HTERT RPE-1 (cell line): ENCODE measurements around the gene RUNDC1.

ENCODE experiments used
- in situ Hi-C: fragments of 300-500 bp; cut with MboI; formaldehyde crosslinking; loops from 4 replicates; pipeline ENCODE4 v1.14.3; 2020; ENCODE audit warnings: low sequenced_read_pairs

The RUNDC1 gene

DNA sequence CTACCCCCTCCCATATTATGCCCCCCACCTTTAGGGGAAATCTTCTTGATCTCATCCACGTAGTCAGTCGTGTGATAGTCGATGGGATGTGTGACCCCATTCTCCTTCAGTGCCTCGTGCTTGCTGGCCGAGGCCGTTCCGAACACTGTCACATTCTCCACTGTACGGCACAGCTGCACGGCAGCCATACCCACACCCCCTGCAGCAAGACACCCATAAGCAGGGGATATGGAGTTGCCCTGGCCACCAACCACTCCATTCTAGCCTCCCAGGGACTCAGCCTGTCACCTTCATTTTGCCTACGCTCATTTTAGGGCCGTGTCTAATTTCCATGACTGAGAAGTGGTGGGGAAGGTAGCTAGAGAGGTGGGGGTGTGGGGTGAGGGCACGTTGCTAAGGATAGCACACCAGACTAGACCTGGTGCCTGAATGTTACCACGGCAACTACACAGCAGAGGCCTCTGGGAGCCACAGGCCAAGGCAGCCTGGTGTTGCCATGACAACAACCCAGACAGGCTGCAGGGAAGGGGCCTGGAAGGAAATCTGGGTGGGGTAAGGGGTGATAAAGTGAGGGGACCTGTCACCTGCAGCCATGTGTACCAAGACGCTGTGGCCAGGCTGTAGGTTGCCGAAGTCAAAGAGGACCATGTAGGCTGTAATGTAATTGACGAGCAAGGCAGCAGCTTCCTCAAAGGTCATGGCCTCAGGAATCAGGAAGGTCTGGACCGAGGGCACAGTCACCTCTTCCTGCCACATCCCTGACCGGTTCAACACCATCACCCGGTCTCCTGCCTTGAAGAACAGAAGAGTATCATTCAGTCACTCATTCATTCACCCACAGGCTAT is 37.9 kb downstream of the RUNDC1 start:
- in situ Hi-C loops, result no loop called here

- in situ Hi-C loops, result no loop called here
Measured at GRCh38 chr17:43018932-43019331, 38.6 kb downstream of the RUNDC1 start.

- in situ Hi-C loops, result no loop called here
Measured at GRCh38 chr17:43019418-43019817, 39.1 kb downstream of the RUNDC1 start.

DNA sequence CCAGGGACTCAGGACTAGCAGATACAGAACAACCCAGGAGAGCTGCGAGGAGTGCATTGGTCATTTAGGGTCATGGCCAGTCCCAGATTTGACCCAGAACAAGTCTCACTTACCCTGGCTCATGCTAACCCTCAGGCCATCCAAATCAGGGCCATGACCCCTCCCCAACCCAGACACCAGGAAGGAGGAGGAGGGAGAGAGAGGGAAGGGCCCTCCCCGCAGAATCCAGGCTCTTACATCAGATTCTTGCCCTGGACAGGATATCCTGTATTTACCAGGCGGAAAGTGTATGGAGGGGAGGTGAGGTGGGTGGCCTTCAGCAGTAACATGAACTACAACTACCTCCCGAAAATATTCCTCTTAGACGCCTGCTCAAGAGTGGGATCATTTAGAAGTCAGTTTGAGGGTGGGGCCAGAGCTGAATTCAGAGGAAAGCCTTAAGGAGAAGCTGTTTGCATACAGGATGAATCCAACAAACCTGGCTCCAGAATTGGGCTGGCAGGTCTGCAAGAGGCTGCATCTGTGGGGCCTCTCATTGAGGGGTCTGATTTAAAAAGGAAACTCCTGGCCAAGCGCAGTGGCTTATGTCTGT is 39.8 kb downstream of the RUNDC1 start:
- in situ Hi-C loops, result no loop called here

GRCh38 chr17:43020789-43021740 is 40.7 kb downstream of the RUNDC1 start:
- in situ Hi-C loops, result no loop called here

GRCh38 chr17:43021741-43022512 is 41.6 kb downstream of the RUNDC1 start, which contains the start of gene VAT1:
Gene VAT1 (minus strand): TSS chr17:43022385. CDS start chr17:43022322, 63 bp downstream.
- in situ Hi-C loops, result no loop called here

DNA sequence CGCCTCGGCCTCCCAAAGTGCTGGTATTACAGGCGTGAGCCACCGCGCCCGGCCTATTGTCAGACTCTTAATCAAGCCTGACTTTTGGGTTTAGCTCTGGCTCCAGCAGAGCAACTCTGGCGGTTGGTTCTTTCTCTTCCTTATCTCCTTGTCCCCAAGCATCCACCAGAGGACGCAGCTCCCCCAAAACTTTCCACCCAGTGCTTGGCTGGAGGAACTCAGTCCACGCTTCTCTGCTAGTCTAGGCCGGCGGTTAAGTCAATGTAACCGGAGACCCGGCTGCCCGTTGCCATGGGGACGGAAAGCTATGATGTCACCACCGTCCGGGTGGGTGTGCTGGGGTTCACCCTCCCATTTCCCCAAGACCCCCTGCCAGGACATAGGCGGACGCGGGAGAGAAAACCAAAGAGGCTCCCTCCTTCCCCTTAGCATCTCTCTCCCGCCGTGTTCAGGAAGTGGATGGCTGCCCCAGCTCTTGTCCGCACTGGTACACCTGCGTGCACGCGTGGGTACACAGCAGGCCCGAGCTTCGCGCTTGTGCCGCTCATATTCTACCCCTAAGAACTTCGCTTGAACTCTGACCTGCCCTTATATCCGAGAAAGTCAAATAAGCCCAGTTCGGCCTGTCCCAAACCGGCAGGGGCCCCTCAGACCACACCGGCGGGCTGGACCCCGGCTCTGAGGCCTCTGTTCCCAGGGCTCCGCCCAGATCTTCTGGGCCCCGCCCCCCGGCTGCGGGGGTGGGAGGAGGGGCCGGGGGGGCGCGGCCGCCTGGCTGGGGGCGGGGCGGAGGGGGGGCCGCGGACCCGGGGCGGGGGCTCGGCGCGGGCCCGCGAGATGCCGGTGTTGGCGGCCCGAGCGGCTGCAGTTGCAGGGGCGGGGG is 44.3 kb downstream of the RUNDC1 start, which contains the start of gene RND2:
Gene RND2, plus strand, starts transcription at position 825 of the 883 bp plus-strand sequence. CDS start 117 bp downstream, outside the sequence.
- in situ Hi-C loops, result no loop called here

DNA sequence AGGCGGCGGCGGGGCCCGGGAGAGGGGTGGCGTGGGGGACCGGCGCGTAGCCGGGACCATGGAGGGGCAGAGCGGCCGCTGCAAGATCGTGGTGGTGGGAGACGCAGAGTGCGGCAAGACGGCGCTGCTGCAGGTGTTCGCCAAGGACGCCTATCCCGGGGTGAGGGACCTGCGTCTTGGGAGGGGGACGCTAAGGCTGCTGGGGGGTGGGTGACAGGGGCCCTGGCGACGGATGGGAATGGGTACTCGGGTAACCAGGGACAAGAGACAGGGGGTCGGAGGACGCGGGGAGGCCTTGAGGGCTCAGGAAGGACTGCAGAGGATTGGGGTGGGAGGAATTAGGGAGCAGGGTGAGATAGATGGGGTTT is 44.9 kb downstream of the RUNDC1 start:
- in situ Hi-C loops, result no loop called here

DNA sequence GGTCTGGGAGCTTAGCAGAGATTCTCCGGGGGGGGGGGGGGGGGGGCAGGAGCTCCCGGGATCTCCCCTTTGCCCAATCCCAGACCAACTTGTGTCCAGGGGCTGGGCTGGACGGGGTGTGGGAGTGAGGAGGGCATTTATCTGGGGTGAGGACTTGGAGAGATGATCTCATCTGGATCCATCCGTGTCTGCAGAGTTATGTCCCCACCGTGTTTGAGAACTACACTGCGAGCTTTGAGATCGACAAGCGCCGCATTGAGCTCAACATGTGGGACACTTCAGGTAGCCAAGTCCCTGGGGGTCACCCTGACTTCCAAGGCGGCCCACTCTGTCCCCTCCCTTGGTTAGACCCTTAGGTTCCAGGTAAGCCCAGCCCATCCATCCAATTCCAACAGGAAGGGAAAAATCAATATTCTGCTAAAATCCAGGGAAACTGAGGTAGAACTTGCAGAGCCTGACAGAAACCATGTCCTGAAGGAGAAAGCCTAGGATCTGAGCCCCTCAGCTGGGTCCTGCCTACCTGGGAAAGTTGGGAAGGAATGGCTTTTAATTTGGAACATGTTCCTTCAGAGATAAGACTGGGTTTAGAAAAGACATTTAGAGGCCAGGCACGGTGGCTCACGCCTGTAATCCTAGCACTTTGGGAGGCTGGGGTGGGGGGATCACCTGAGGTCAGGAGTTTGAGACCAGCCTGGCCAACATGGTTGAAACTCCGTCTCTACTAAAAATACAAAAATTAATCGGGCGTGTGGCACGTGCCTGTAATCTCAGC is 45.6 kb downstream of the RUNDC1 start:
- in situ Hi-C loops, result no loop called here

DNA sequence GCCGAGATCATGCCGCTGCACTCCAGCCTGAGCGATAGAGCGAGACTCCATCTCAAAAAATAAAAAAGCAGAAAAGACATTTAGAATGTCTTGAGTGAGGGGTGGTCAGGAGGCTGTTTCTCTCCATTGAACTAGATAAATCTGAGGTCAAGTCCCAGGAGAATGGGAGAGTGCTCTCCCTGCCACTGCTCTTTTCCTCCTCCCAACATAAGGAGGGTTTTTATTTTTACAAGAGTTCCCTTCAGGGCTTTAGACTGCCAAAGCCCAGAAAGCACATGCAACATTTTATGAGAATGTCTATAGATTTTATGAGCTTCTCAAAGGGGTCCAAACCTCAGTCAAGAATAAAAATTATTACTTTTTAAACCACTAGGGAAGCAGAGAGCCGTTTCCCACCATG is 46.2 kb downstream of the RUNDC1 start:
- in situ Hi-C loops, result no loop called here

DNA sequence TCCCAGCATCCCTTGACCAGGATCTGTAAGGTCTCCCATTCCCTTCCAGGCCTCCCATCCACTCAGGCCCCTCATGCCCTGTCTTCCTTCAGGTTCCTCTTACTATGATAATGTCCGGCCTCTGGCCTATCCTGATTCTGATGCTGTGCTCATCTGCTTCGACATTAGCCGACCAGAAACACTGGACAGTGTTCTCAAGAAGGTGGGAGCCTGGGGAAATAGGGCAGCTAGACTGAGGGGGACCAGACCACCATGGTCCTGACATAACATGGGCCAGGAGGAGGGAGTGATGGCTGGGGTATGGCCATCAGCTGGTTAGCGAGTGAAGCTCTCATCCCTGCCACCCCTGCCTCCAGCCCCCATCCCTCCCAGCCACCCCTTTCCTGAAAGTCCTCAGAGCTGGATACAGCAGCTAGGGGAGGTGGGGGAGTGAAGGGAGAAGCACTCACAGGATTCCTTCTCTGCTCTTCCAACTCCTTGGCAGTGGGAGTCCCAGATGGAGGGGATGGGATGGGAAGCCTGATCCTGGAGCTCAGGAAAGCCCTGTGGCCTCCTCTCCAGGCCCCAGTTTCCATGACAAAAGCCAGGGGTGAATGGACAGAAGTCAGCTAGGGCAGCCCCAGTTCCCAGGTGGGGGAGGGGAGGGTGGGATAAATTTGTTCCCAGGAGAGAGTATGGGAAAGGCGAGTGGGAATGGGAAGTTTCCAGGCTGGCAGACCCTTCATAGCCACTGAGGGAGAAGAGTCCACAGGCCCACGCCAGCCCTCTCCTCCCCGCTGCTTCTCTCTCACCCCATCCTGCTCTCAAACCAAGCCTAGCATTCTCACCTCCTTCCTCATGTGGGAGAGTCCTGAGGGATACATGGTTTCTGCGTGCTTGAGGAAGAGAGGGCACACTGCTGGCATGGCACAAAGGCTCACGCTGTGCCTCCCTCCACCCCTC is 47.0 kb downstream of the RUNDC1 start:
- in situ Hi-C loops, result no loop called here

DNA sequence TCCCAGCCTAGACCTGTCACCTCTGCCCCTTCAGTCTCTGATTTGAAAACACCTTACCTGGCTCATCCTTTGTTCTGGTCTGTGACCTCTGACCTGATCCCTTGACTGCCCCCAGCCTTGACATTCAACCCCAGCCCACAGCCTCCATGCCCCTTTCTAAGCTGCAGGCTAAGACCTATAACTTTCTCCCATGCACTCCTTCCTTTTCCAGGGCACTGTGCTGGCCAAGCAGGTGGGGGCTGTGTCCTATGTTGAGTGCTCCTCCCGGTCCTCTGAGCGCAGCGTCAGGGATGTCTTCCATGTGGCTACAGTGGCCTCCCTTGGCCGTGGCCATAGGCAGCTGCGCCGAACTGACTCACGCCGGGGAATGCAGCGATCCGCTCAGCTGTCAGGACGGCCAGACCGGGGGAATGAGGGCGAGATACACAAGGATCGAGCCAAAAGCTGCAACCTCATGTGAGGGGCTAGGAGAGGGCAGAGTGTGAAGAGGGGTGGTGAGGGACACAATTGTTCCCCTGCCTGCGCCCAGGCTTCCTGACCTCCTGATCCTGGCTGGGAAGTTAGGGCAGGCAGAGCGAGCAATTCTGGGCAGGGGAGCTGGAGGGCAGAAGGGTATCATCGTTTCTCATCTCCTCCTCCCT is 48.0 kb downstream of the RUNDC1 start:
- in situ Hi-C loops, result no loop called here

DNA sequence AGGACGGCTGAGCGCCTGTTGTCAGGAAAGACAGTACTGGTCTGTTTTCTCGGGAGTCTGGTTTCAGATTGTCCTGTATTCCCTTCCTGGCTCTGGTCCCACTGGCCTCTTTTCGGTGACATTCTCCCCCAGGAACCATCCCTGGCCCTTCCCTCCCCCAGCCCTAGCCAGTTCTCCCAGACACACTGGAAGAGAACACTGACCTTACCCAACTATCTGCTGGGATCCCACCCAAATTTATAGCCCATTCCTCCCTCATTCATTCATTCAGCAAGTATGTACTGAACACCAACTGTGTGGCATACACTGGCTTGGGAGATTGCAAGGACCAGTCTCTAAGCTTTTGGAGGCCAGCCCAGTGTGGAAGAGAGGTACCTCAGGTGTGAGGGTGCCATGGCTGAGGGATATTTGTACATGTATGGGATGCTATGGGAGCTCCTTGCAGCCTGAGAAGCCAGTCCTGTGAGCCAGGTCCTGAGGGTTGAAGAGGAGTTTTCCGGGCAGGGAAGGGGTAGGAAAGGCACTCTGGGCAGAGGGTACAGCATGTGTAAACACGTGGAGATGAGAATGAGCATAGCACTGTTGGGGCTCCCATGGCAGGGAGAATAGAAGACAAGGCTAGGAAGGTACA is 49.9 kb downstream of the RUNDC1 start:
- in situ Hi-C loops, result no loop called here

DNA sequence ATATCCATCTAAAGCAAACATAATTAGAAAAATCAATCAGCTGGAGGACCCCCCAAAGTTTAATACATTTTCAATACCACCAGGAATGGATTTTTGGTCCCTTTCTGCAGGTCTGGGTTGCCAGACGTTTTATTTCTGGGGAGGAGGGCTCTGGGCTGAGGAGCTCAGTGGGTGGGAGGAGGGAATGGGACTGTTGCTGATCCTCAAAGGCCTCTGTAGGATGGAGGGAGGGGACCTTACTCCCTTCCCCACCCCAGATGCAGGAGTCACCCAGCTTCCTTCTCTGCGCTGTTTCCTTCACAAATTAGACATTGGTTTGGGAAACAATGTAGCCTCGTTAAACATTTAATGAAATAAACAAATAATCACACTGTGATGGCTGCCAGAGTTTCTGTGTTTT is 51.3 kb downstream of the RUNDC1 start:
- in situ Hi-C loops, result no loop called here

- in situ Hi-C loops, result no loop called here
Measured at GRCh38 chr17:43033948-43034881, 53.9 kb downstream of the RUNDC1 start.

GRCh38 chr17:43034894-43035293 is 54.5 kb downstream of the RUNDC1 start:
- in situ Hi-C loops, result no loop called here
